Caco-2 (cell line): ENCODE results near the gene TRPM2. TPM values are rescaled to one million over a fixed set of nuclear protein-coding genes. Genes with fewer than 3 reads are reported as not detected.

Source experiments
- BruUV-seq: library from RNA; stranded (reverse); fragments of 400-500 nt; replicated peaks from 2 replicates; lab custom pipeline; 2021; lab: Mats Ljungman, UMichigan
- CTCF ChIA-PET: fragments of 300-600 bp; sonication (Branson Sonifier 250); formaldehyde crosslinking; loops from one replicate; lab custom pipeline; 2022; ENCODE audit warnings: antibody characterized with exemption; lab: Charles Lee
- POLR2A ChIA-PET: fragments of 300-600 bp; sonication (Branson Sonifier 250); formaldehyde crosslinking; loops from one replicate; lab custom pipeline; 2022; ENCODE audit warnings: antibody characterized with exemption; lab: Charles Lee
- DNase-seq, 2 experiments: peaks; one replicate each; pipeline versions ENCODE4 v3.0.0 to v3.0.0-alpha.2; 2020 to 2022
- H3K27me3 ChIP-seq: replicated peaks from 2 replicates; pipeline ENCODE4 v1.6.0; 2011; ENCODE audit warnings: low read length; ENCODE audit not compliant: control insufficient read depth, insufficient read depth
- H3K36me3 ChIP-seq: 2 replicates; pipeline ENCODE4 v1.5.1; 2011; ENCODE audit warnings: low read length; ENCODE audit not compliant: control insufficient read depth, insufficient read depth
- H3K4me1 ChIP-seq: fragments of 250-450 bp; sonication (Bioruptor Pico); 2 replicates; pipeline ENCODE4 v1.5.1; 2020; ENCODE audit warnings: mild to moderate bottlenecking
- H3K4me3 ChIP-seq: 2 replicates; pipeline ENCODE4 v1.5.1; 2011; ENCODE audit warnings: low read depth, mild to moderate bottlenecking, control low read depth, low read length
- H3K9me3 ChIP-seq: fragments of 250-450 bp; sonication (Bioruptor Pico); 2 replicates; pipeline ENCODE4 v1.5.1; 2020; ENCODE audit warnings: mild to moderate bottlenecking, moderate library complexity
- H3K27ac Mint-ChIP-seq: one replicate; pipeline ENCODE4 v1.8.0; 2022; ENCODE audit warnings: mixed read lengths; ENCODE audit not compliant: unreplicated experiment
- H3K27me3 Mint-ChIP-seq: one replicate; pipeline ENCODE4 v1.8.0; 2022; ENCODE audit warnings: mixed read lengths; ENCODE audit not compliant: insufficient read depth, unreplicated experiment
- H3K36me3 Mint-ChIP-seq: one replicate; pipeline ENCODE4 v1.8.0; 2022; ENCODE audit warnings: mild to moderate bottlenecking, mixed read lengths; ENCODE audit not compliant: insufficient read depth, unreplicated experiment
- H3K4me1 Mint-ChIP-seq: one replicate; pipeline ENCODE4 v1.8.0; 2022; ENCODE audit warnings: low read depth, mixed read lengths; ENCODE audit not compliant: unreplicated experiment
- H3K4me3 Mint-ChIP-seq: one replicate; pipeline ENCODE4 v1.8.0; 2022; ENCODE audit warnings: mild to moderate bottlenecking, moderate library complexity, mixed read lengths; ENCODE audit not compliant: unreplicated experiment
- H3K9me3 Mint-ChIP-seq: one replicate; pipeline ENCODE4 v1.8.0; 2022; ENCODE audit warnings: mixed read lengths; ENCODE audit not compliant: unreplicated experiment
- intact Hi-C: fragments of 100-400 bp; cut with micrococcal nuclease; formaldehyde crosslinking; loops from one replicate; pipeline ENCODE4 v1.10.0; 2022; ENCODE audit not compliant: unreplicated experiment
- total RNA-seq: library from RNA; stranded (reverse); gene quantifications from 2 replicates; pipeline ENCODE4 v1.2.3, GENCODE V29; 2022
- TF ChIP-seq, protein P1 (sequence below), 2 experiments: fragments of 200-600 bp in 1 of 2; IDR thresholded peaks; 1 replicate in 1 of 2; 2 replicates in 1 of 2; pipeline versions ENCODE4 v1.5.1 to v1.8.0; 2011 to 2022; ENCODE audit warnings: antibody characterized with exemption in 1 of 2, control low read depth in 1 of 2, inconsistent platforms in 1 of 2, low read depth in 1 of 2, low read length in 1 of 2, mild to moderate bottlenecking in 1 of 2, moderate library complexity in 1 of 2; ENCODE audit not compliant: insufficient read depth in 1 of 2, severe bottlenecking in 1 of 2, unreplicated experiment in 1 of 2

TRPM2 gene
- total RNA-seq, 1 experiment from 2014 or later = 0.20 TPM

DNA sequence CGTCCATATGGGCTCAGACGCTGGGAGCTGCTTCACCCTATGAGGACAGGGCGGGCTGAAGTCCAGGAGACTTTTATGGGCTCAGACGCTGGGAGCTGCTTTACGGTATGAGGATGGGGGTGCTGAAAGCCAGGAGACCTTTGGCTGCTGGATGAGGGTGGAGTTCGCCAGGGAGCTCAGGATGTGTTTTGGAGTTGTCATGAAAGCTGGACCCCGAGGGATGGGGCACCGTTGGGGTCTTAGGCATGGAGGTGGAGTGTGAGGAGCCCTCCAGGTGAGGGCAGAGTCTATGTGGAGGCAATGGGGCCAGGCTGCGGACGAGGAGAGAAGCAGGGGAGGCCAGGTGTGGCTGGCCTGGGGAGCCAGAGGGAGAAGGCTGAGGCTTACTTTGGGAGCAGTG is 27.5 kb downstream of the TRPM2 start:
- peaks cover 13% of the 10 kb centered on the region for H3K9me3 ChIP-seq
- no peaks in the 10 kb centered on the region for H3K4me1 ChIP-seq
- H3K27me3 Mint-ChIP-seq = no peaks in the 10 kb centered on the region
- H3K4me1 Mint-ChIP-seq = no peaks in the 10 kb centered on the region
- peaks cover 40% of the 10 kb centered on the region for H3K9me3 Mint-ChIP-seq
- ChIA-PET CTCF (no interaction called here), POLR2A (no interaction called here)
- H3K36me3 ChIP-seq = no peaks in the 10 kb centered on the region
- H3K4me3 Mint-ChIP-seq = no peak overlapping the region
- no peaks in the 10 kb centered on the region for H3K27me3 ChIP-seq
- H3K4me3 ChIP-seq = no peak overlapping the region
- H3K27ac Mint-ChIP-seq = no peak overlapping the region
- intact Hi-C loops = no loop called here
- no peaks in the 10 kb centered on the region for H3K36me3 Mint-ChIP-seq
- peak in 1 of 2 experiments; percentile 17 for DNase-seq
- BruUV-seq = no TSS peak
- TF ChIP-seq, protein P1, sequence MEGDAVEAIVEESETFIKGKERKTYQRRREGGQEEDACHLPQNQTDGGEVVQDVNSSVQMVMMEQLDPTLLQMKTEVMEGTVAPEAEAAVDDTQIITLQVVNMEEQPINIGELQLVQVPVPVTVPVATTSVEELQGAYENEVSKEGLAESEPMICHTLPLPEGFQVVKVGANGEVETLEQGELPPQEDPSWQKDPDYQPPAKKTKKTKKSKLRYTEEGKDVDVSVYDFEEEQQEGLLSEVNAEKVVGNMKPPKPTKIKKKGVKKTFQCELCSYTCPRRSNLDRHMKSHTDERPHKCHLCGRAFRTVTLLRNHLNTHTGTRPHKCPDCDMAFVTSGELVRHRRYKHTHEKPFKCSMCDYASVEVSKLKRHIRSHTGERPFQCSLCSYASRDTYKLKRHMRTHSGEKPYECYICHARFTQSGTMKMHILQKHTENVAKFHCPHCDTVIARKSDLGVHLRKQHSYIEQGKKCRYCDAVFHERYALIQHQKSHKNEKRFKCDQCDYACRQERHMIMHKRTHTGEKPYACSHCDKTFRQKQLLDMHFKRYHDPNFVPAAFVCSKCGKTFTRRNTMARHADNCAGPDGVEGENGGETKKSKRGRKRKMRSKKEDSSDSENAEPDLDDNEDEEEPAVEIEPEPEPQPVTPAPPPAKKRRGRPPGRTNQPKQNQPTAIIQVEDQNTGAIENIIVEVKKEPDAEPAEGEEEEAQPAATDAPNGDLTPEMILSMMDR (IDR thresholded peaks at IDR 0.05; ENCODE audit: insufficient read depth in 1 of 2, low read depth in 1 of 2, low read length in 1 of 2, severe bottlenecking in 1 of 2, unreplicated experiment in 1 of 2) = no peak

DNA sequence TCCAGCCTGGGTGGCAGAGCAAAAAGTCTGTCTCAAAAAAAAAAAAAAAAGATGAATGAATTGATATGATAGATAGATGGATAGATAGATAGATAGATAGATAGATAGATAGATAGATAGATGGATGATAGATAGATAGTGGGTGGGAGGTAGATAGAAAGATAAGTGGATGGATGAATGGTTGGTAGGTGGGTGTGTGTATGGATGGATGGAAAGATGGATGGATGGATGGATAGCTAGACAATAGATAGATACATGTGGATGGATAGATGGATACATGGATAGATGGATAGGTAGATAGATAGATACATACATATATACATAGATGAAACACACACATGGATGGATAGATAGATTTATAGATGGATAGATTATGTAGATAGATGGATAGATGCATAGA is 28.5 kb downstream of the TRPM2 start:
- peaks cover 15% of the 10 kb centered on the region for H3K9me3 ChIP-seq
- H3K27me3 ChIP-seq = no peaks in the 10 kb centered on the region
- no peaks in the 10 kb centered on the region for H3K36me3 ChIP-seq
- intact Hi-C loops = no loop called here
- BruUV-seq = no TSS peak
- no peaks in the 10 kb centered on the region for H3K27me3 Mint-ChIP-seq
- H3K4me1 ChIP-seq = no peaks in the 10 kb centered on the region
- DNase-seq = no peak
- no peaks in the 10 kb centered on the region for H3K4me1 Mint-ChIP-seq
- ChIA-PET POLR2A (no interaction called here), CTCF (no interaction called here)
- no peak overlapping the region for H3K27ac Mint-ChIP-seq
- no peak overlapping the region for H3K4me3 Mint-ChIP-seq
- TF ChIP-seq, protein P1 (IDR thresholded peaks at IDR 0.05; ENCODE audit: insufficient read depth in 1 of 2, low read depth in 1 of 2, low read length in 1 of 2, severe bottlenecking in 1 of 2, unreplicated experiment in 1 of 2) = no peak
- no peaks in the 10 kb centered on the region for H3K36me3 Mint-ChIP-seq
- peaks cover 41% of the 10 kb centered on the region for H3K9me3 Mint-ChIP-seq
- H3K4me3 ChIP-seq = no peak overlapping the region

DNA sequence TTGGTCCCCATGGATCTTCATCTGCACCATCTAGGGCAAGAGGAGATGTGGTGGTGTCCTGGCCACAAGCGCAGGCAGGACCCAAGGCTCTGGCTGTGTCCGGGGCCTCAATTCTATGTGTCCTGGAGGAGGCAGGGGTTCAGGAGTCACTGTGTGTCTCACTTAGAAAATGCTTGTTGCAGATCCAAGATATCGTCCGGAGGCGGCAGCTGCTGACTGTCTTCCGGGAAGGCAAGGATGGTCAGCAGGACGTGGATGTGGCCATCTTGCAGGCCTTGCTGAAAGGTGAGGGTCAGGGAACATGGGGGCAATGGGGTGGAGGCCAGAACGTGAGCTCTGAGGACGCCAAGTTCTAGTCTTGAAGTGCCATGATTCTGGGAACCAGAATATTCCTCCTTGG is 29.1 kb downstream of the TRPM2 start:
- no peaks in the 10 kb centered on the region for H3K27me3 Mint-ChIP-seq
- H3K9me3 Mint-ChIP-seq = peaks cover 41% of the 10 kb centered on the region
- H3K4me3 Mint-ChIP-seq = no peak overlapping the region
- peak in 1 of 2 experiments; percentile 6 for DNase-seq
- H3K4me1 ChIP-seq = no peaks in the 10 kb centered on the region
- H3K27me3 ChIP-seq = no peaks in the 10 kb centered on the region
- BruUV-seq = no TSS peak
- H3K36me3 ChIP-seq = no peaks in the 10 kb centered on the region
- H3K36me3 Mint-ChIP-seq = no peaks in the 10 kb centered on the region
- TF ChIP-seq, protein P1 (IDR thresholded peaks at IDR 0.05; ENCODE audit: insufficient read depth in 1 of 2, low read depth in 1 of 2, low read length in 1 of 2, severe bottlenecking in 1 of 2, unreplicated experiment in 1 of 2) = no peak
- H3K9me3 ChIP-seq = peaks cover 15% of the 10 kb centered on the region
- intact Hi-C loops = no loop called here
- no peak overlapping the region for H3K4me3 ChIP-seq
- H3K4me1 Mint-ChIP-seq = no peaks in the 10 kb centered on the region
- H3K27ac Mint-ChIP-seq = no peak overlapping the region
- POLR2A ChIA-PET = no interaction called here
- CTCF ChIA-PET = no interaction called here
